ENCODE results near the gene CD74.
"Not testable (repeated sequence)": the region's sequence is repeated elsewhere in the genome, so short reads cannot be mapped to it uniquely, and the experiment has no call there.

The CD74 gene

GRCh38 chr5:150441813-150442698 lies 29.3 kb upstream of the CD74 start:
- no peak for DNase-seq

GRCh38 chr5:150440948-150441812 lies 28.5 kb upstream of the CD74 start:
- DNase-seq: no peak

- DNase-seq: no peak
Measured at GRCh38 chr5:150438873-150439546, 26.3 kb upstream of the CD74 start.

GRCh38 chr5:150436141-150436680 lies 23.5 kb upstream of the CD74 start:
- DNase-seq: peak; percentile 92

GRCh38 chr5:150434464-150434863 lies 21.8 kb upstream of the CD74 start:
- DNase-seq: no peak

GRCh38 chr5:150431574-150431973 lies 18.9 kb upstream of the CD74 start:
- DNase-seq: no peak

- no peak for DNase-seq
Measured at GRCh38 chr5:150431048-150431447, 18.3 kb upstream of the CD74 start.

- no peak for DNase-seq
Measured at GRCh38 chr5:150429410-150429873, 16.7 kb upstream of the CD74 start.

GRCh38 chr5:150428978-150429377 lies 16.3 kb upstream of the CD74 start:
- DNase-seq: no peak

- DNase-seq: no peak
Measured at GRCh38 chr5:150428106-150428876, 15.6 kb upstream of the CD74 start.

- DNase-seq: not testable (repeated sequence)
Measured at GRCh38 chr5:150426165-150426564, 13.5 kb upstream of the CD74 start.

- no peak for DNase-seq
Measured at GRCh38 chr5:150422758-150423157, 10.0 kb upstream of the CD74 start.

- DNase-seq: no peak
Measured at GRCh38 chr5:150422075-150422474, 9.4 kb upstream of the CD74 start.

- DNase-seq: no peak
Measured at GRCh38 chr5:150419630-150420270, 7.0 kb upstream of the CD74 start.

- DNase-seq: not testable (repeated sequence)
Measured at GRCh38 chr5:150413902-150414790, 1.4 kb upstream of the CD74 start.

GRCh38 chr5:150413176-150413901 lies 629 bp upstream of the CD74 start:
- no peak for DNase-seq

GRCh38 chr5:150411245-150411979 lies 1.3 kb downstream of the CD74 start:
- peak; percentile 80 for DNase-seq

GRCh38 chr5:150410524-150411244 lies 2.0 kb downstream of the CD74 start:
- DNase-seq: peak; percentile 65

Measured in activated CD4-positive, alpha-beta T cell treated with anti-CD3 and anti-CD28 coated beads, Interleukin-2, amount 50 U/mL, for 16 hours (primary cell).